Endothelial cell of umbilical vein (primary cell): Measurements from ENCODE around the gene PARD3B.

Experiments used
- CTCF ChIP-seq, 2 donors: IDR thresholded peaks; 1 replicate in 1 of 2; 2 replicates in 1 of 2; pipeline ENCODE4 v1.5.1; 2011; ENCODE audit warnings: low read length in 2 of 2, mild to moderate bottlenecking in 2 of 2, moderate library complexity in 2 of 2, control low read depth in 1 of 2, inconsistent platforms in 1 of 2, low read depth in 1 of 2; ENCODE audit not compliant: insufficient read depth in 1 of 2; ENCODE audit errors: extremely low read depth in 1 of 2
- EZH2 ChIP-seq: IDR thresholded peaks from 2 replicates; pipeline ENCODE4 v1.6.1; 2012; ENCODE audit warnings: borderline replicate concordance, low read depth, mild to moderate bottlenecking, moderate library complexity, low read length, inconsistent platforms; ENCODE audit not compliant: severe bottlenecking
- JUN ChIP-seq: IDR thresholded peaks from 2 replicates; pipeline ENCODE4 v1.6.1; 2011; ENCODE audit warnings: borderline replicate concordance, low read depth; ENCODE audit not compliant: insufficient read length, insufficient read depth
- MAX ChIP-seq: IDR thresholded peaks from 2 replicates; pipeline ENCODE4 v1.6.1; 2011; ENCODE audit not compliant: insufficient read depth, insufficient read length
- POLR2A ChIP-seq: IDR thresholded peaks from 2 replicates; pipeline ENCODE4 v1.6.1; 2012; ENCODE audit warnings: low read depth, mild to moderate bottlenecking, control low read depth, low read length
- POLR2AphosphoS5 ChIP-seq: IDR thresholded peaks from 2 replicates; pipeline ENCODE4 v1.6.1; 2012; ENCODE audit warnings: low read depth, mild to moderate bottlenecking, control low read depth, low read length, moderate library complexity; ENCODE audit not compliant: insufficient read depth

- TF ChIP-seq CTCF (IDR thresholded peaks at IDR 0.05; ENCODE audit: extremely low read depth in 1 of 2, insufficient read depth in 1 of 2, low read depth in 1 of 2, low read length in 2 of 2): no peak
- TF ChIP-seq EZH2: no peak
- TF ChIP-seq POLR2AphosphoS5: no peak
- no peak for TF ChIP-seq MAX
- TF ChIP-seq JUN: no peak
- TF ChIP-seq POLR2A: no peak
These were observed 369.4 kb downstream of the PARD3B start for GRCh38 chr2:204914708-204915107.
